ENCODE results near the gene RPLP1. TPM values are rescaled to one million over a fixed set of nuclear protein-coding genes. Genes with fewer than 3 reads are reported as not detected.
"Not testable (repeated sequence)": the region's sequence is repeated elsewhere in the genome, so short reads cannot be mapped to it uniquely, and the experiment has no call there.

Gene RPLP1
- total and polyA plus RNA-seq, 8 donors: 99.1 to 2,495 (median 1,437) TPM

DNA sequence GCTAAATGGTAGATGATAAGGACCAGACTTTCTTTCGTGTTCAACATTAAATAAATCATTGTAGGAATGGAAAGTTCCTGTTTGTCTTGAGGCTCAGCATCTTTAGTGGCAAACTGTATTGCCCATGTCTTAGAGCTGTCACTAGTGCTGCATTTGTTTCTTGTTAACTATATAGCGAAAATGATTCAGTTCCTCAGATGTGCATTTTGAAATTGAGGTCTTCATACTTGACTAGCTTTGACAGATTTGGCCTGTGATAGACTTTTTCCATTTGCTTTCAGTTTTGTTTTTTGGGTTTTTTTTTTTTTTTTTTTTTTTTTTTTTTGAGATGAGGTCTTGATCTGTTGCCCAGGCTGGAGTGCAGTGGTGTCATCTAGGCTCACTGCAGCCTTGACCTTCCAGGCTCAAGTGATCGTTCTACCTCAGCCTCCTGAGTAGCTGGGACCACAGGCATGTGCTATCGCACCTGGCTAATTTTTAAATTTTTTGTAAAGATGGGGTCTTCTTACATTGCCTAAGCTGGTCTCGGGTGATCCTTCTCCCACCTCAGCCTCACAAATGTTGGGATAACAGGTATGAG, 9.5 kb upstream of the RPLP1 start:
- Histone ChIP-seq H3K4me1 (peaks cover 4 to 16% (median 9%) of the 10 kb centered on the region in 4 donors), H3K36me3 (no peaks in the 10 kb centered on the region), H3K9me3 (no peaks in the 10 kb centered on the region), H3K27me3 (no peaks in the 10 kb centered on the region), H3K27ac (no peak overlapping the region), H3K4me3 (no peak overlapping the region)
- no peak for TF ChIP-seq POLR2A (IDR thresholded peaks at IDR 0.05)
- no peak for TF ChIP-seq POLR2AphosphoS5 (IDR thresholded peaks at IDR 0.05)
- TF ChIP-seq EP300 (IDR thresholded peaks at IDR 0.05): no peak
- TF ChIP-seq CTCF (IDR thresholded peaks at IDR 0.05): no peak
- no peak for DNase-seq
- 82 to 86% (median 84%) methylated on average over 5 of the region's 5 CpGs for WGBS, 5 donors
- intact Hi-C loops (cut with DNase I; ENCODE audit: low total_unique reads): no loop called here

DNA sequence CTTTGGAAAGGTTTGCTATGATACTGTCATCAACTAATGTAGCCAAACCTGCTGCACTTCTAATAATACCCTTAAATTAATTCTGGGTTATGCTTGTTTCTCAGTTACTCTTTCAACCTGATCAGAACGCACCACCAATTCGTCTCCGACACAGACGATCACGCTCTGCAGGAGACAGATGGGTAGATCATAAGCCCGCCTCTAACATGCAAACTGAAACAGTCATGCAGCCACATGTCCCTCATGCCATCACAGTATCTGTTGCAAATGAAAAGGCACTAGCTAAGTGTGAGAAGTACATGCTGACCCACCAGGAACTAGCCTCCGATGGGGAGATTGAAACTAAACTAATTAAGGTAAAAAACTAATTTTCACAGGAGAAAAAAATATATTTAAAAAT, 7.9 kb upstream of the RPLP1 start:
- H3K27ac ChIP-seq: no peak overlapping the region
- H3K27me3 ChIP-seq: no peaks in the 10 kb centered on the region
- DNase-seq: no peak
- intact Hi-C loops (cut with DNase I; ENCODE audit: low total_unique reads): no loop called here
- WGBS, 5 donors: 94 to 99% (median 96%) methylated on average over 7 of the region's 7 CpGs
- TF ChIP-seq CTCF (IDR thresholded peaks at IDR 0.05) (no peak), EP300 (IDR thresholded peaks at IDR 0.05) (no peak), POLR2AphosphoS5 (IDR thresholded peaks at IDR 0.05) (no peak), POLR2A (IDR thresholded peaks at IDR 0.05) (no peak)
- no peaks in the 10 kb centered on the region for H3K36me3 ChIP-seq
- H3K4me3 ChIP-seq: no peak overlapping the region
- H3K4me1 ChIP-seq: peaks cover 4 to 16% (median 6%) of the 10 kb centered on the region in 4 donors
- H3K9me3 ChIP-seq: no peaks in the 10 kb centered on the region

DNA sequence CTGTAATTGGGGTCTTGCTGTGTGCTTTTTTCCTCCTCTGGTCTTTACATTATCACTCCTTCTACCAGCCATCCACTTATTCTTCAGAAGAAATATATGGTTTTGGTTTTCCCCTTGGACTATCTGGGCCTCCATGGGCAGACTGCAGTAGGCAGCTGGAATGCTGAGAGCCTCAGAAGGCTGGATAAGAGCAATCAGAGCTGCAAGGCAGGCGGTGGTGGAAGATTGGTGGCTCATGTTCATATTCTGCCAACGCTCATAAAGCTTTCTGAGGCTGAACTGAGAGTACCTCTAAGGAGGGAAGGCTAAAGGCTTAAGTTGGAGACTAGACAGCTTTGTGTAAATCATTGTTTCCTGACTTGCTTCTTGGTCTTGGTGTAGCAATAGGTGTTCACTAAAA, 5.7 kb upstream of the RPLP1 start:
- no peak for DNase-seq
- intact Hi-C loops (cut with DNase I; ENCODE audit: low total_unique reads): no loop called here
- WGBS, 5 donors: 43 to 64% (median 57%) methylated on average over 2 of the region's 2 CpGs
- Histone ChIP-seq H3K36me3 (no peaks in the 10 kb centered on the region), H3K4me3 (no peak overlapping the region), H3K27ac (peak overlapping the region in 1 of 5 donors; percentile 45), H3K4me1 (peaks cover 4 to 25% (median 10%) of the 10 kb centered on the region in 4 donors), H3K9me3 (no peaks in the 10 kb centered on the region), H3K27me3 (no peaks in the 10 kb centered on the region)
- no peak for TF ChIP-seq CTCF (IDR thresholded peaks at IDR 0.05)
- TF ChIP-seq POLR2A (IDR thresholded peaks at IDR 0.05): no peak
- TF ChIP-seq POLR2AphosphoS5 (IDR thresholded peaks at IDR 0.05): no peak
- no peak for TF ChIP-seq EP300 (IDR thresholded peaks at IDR 0.05)

- intact Hi-C loops (cut with DNase I; ENCODE audit: low total_unique reads); H3K27me3 ChIP-seq; DNase-seq; H3K4me3 ChIP-seq; H3K27ac ChIP-seq; H3K9me3 ChIP-seq; H3K36me3 ChIP-seq: not testable (repeated sequence)
- WGBS, 5 donors: 98 to 100% (median 99%) methylated on average over 4 of the region's 4 CpGs
- H3K4me1 ChIP-seq: peaks cover 22 to 50% (median 30%) of the 10 kb centered on the region in 4 donors
Observed at GRCh38 chr15:69450221-69450620, 2.4 kb upstream of the RPLP1 start.

- intact Hi-C loops (cut with DNase I; ENCODE audit: low total_unique reads): no loop called here
- Histone ChIP-seq H3K27ac (peak overlapping the region in 4 of 5 donors; percentile 21 to 96 (median 95)), H3K4me1 (peaks cover 28 to 58% (median 38%) of the 10 kb centered on the region in 4 donors), H3K27me3 (no peaks in the 10 kb centered on the region), H3K4me3 (peak overlapping the region in 1 of 4 donors; percentile 77), H3K36me3 (peaks cover under 1 to 19% (median 16%) of the 10 kb centered on the region in 4 donors), H3K9me3 (no peaks in the 10 kb centered on the region)
- 72 to 79% (median 75%) methylated on average over 12 of the region's 12 CpGs for WGBS, 5 donors
- DNase-seq: no peak
- TF ChIP-seq POLR2AphosphoS5 (IDR thresholded peaks at IDR 0.05): no peak
- TF ChIP-seq EP300 (IDR thresholded peaks at IDR 0.05): no peak
- TF ChIP-seq CTCF (IDR thresholded peaks at IDR 0.05): no peak
- TF ChIP-seq POLR2A (IDR thresholded peaks at IDR 0.05): no peak
Observed at GRCh38 chr15:69450968-69451695, 1.5 kb upstream of the RPLP1 start.
